HL-60 (cell line): ENCODE data around the gene CAMK2G.
A peak's percentile ranks its signal among the peaks of the same experiment; 100 is the strongest.

Experiments used
- DNase-seq, 2 experiments: peaks; one replicate each; pipeline ENCODE4 v3.0.0-alpha.2; 2010 to 2020; ENCODE audit warnings: low read depth in 1 of 2, low spot score in 1 of 2
- H3K27ac ChIP-seq: fragments of 250-450 bp; sonication (Bioruptor Pico); replicated peaks from 2 replicates; pipeline ENCODE4 v1.5.1; 2020; ENCODE audit warnings: mild to moderate bottlenecking, moderate library complexity
- H3K27me3 ChIP-seq: fragments of 250-450 bp; sonication (Bioruptor Pico); 2 replicates; pipeline ENCODE4 v1.5.1; 2021; ENCODE audit warnings: mild to moderate bottlenecking, moderate library complexity; ENCODE audit not compliant: insufficient read depth, poor library complexity, severe bottlenecking
- H3K4me3 ChIP-seq: replicated peaks from 2 replicates; pipeline ENCODE4 v1.5.1; 2011; ENCODE audit warnings: mild to moderate bottlenecking, control low read depth, low read length; ENCODE audit not compliant: insufficient read depth
- GABPA ChIP-seq: IDR thresholded peaks from 2 replicates; pipeline ENCODE4 v1.6.1; 2012; ENCODE audit warnings: low read depth
- POLR2AphosphoS5 ChIP-seq: IDR thresholded peaks from 2 replicates; pipeline ENCODE4 v1.6.1; 2012; ENCODE audit warnings: low read depth
- SPI1 ChIP-seq: IDR thresholded peaks from 2 replicates; pipeline ENCODE4 v1.6.1; 2012; ENCODE audit warnings: low read depth, mild to moderate bottlenecking, borderline replicate concordance
- TF ChIP-seq, protein P1 (sequence below): IDR thresholded peaks from 2 replicates; pipeline ENCODE4 v1.6.1; 2012; ENCODE audit warnings: low read depth; ENCODE audit not compliant: insufficient replicate concordance
- TF ChIP-seq, protein P2 (sequence below): IDR thresholded peaks from one replicate; pipeline ENCODE4 v1.5.1; 2011; ENCODE audit warnings: low read length, control low read depth, inconsistent platforms; ENCODE audit not compliant: insufficient read depth

The CAMK2G gene

DNA sequence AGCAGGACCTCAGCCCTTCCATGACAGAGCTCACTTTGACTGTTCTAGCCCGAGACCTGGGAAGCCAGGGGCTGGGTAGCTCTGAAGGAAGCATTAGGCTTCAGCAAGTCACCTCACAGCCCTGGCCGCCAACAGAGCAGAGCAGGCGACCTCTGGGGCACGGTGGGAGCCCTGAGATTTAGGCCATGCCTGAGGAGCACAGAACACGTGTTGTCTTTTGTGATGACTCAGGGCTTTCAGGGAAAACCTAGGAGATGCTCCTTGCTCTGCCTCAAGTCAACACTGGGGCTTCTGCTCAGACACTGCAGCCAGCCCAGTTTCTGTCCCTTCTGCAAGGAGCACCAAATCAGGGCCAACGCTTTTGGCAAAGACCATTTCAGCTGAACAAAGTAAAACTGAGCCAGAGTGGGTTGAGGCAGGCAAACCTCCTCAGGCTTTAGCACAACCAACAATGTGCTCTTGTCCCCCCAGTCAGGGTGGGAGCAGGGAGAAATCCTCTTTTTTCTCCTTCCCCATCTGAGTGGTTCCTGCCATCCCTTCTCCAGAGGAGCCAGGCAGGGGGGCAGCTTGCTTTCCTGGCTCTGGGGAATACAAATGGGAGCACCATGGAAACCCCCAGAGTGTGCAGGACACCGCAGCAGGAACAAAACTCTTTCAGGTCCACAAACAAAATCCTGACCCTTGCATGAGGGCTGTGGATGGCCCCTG is 14.4 kb downstream of the CAMK2G start:
- TF ChIP-seq SPI1 (no peak), GABPA (no peak), POLR2AphosphoS5 (no peak)
- TF ChIP-seq, protein P1, sequence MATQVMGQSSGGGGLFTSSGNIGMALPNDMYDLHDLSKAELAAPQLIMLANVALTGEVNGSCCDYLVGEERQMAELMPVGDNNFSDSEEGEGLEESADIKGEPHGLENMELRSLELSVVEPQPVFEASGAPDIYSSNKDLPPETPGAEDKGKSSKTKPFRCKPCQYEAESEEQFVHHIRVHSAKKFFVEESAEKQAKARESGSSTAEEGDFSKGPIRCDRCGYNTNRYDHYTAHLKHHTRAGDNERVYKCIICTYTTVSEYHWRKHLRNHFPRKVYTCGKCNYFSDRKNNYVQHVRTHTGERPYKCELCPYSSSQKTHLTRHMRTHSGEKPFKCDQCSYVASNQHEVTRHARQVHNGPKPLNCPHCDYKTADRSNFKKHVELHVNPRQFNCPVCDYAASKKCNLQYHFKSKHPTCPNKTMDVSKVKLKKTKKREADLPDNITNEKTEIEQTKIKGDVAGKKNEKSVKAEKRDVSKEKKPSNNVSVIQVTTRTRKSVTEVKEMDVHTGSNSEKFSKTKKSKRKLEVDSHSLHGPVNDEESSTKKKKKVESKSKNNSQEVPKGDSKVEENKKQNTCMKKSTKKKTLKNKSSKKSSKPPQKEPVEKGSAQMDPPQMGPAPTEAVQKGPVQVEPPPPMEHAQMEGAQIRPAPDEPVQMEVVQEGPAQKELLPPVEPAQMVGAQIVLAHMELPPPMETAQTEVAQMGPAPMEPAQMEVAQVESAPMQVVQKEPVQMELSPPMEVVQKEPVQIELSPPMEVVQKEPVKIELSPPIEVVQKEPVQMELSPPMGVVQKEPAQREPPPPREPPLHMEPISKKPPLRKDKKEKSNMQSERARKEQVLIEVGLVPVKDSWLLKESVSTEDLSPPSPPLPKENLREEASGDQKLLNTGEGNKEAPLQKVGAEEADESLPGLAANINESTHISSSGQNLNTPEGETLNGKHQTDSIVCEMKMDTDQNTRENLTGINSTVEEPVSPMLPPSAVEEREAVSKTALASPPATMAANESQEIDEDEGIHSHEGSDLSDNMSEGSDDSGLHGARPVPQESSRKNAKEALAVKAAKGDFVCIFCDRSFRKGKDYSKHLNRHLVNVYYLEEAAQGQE: no peak
- TF ChIP-seq, protein P2, sequence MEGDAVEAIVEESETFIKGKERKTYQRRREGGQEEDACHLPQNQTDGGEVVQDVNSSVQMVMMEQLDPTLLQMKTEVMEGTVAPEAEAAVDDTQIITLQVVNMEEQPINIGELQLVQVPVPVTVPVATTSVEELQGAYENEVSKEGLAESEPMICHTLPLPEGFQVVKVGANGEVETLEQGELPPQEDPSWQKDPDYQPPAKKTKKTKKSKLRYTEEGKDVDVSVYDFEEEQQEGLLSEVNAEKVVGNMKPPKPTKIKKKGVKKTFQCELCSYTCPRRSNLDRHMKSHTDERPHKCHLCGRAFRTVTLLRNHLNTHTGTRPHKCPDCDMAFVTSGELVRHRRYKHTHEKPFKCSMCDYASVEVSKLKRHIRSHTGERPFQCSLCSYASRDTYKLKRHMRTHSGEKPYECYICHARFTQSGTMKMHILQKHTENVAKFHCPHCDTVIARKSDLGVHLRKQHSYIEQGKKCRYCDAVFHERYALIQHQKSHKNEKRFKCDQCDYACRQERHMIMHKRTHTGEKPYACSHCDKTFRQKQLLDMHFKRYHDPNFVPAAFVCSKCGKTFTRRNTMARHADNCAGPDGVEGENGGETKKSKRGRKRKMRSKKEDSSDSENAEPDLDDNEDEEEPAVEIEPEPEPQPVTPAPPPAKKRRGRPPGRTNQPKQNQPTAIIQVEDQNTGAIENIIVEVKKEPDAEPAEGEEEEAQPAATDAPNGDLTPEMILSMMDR: no peak
- no peak for DNase-seq
- Histone ChIP-seq H3K27ac (0 out of 2 replicates have a peak overlapping the region, but pooled peaks have one; percentile 24), H3K27me3 (no peaks in the 10 kb centered on the region), H3K4me3 (no peak overlapping the region)

DNA sequence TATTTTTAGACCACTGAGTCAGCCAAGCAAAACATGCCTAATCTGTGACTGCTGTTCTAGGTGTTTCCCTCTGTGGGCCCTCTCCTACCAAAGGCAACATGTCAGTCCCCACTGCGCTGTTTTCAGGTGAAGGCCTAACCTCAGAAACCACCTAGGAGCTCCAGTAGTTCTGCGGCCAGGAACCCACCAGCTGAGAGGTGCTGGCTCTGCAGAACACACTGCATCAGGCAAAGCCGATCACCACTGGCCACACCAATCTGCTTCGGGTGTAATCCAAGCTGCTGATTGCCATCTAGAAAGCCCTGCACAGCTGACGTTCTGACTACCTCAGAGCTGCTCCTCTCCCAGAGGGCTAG is 14.9 kb downstream of the CAMK2G start:
- TF ChIP-seq SPI1 (no peak), POLR2AphosphoS5 (no peak), GABPA (no peak)
- TF ChIP-seq, protein P1: no peak
- TF ChIP-seq, protein P2: no peak
- no peaks in the 10 kb centered on the region for H3K27me3 ChIP-seq

DNA sequence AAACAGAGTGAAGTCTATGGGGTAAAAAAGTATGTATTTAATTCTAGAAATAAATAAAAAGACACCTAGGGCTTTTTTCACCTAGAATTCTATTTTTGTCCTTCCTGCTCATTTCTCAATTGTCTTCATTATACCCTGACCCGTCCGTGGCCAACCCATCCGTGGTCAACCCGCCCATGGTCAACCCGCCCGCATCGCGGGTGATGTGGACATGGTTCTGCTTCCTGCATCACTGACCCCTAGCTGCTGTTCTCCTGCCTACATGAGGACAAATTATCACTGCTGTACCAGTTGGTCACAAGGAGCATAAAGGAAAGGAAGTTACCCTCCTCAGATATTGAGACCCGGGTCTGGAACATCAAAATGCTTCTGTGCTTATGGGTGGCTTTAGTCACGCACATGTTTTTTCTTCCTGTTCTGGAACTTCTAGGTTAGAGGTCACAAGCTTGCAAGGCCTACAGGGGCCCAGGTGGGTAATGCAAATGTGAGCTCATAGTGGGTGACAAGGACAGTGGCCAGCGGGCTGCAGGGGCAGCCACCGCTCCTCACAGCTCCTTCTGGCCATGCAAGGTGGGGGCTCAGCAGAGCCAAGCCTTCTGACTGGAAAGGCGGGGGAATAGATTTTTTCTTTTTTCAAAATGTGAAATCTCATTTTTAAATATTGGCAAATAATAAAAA is 15.5 kb downstream of the CAMK2G start:
- Histone ChIP-seq H3K27me3 (no peaks in the 10 kb centered on the region), H3K27ac (no peak overlapping the region), H3K4me3 (no peak overlapping the region)
- TF ChIP-seq POLR2AphosphoS5: no peak
- TF ChIP-seq, protein P2: no peak
- TF ChIP-seq SPI1: no peak
- TF ChIP-seq GABPA: no peak
- TF ChIP-seq, protein P1: no peak
- DNase-seq: no peak

More for the DNA sequence above, 14.9 kb downstream of the CAMK2G start:
- Histone ChIP-seq H3K27ac (0 out of 2 replicates have a peak overlapping the region, but pooled peaks have one; percentile 24), H3K4me3 (no peak overlapping the region)
- no peak for DNase-seq
